Right renal cortex interstitium (tissue), 3 donors: ENCODE results near the gene GPR171. TPM values are rescaled to one million over a fixed set of nuclear protein-coding genes. Genes with fewer than 3 reads are reported as not detected.

Experiments
- DNase-seq, 3 donors: peaks; one replicate each; pipeline ENCODE4 v3.0.0-alpha.2; 2013; ENCODE audit warnings: low read depth in 3 of 3, low spot score in 2 of 3
- polyA plus RNA-seq, 3 donors: library from polyadenylated mRNA; unstranded; fragments of 120-200 nt; gene quantifications; one replicate each; pipeline ENCODE4 v1.2.1, GENCODE V29; 2013; ENCODE audit not compliant: insufficient read length in 3 of 3

GPR171 gene
- polyA plus RNA-seq, 3 donors: 0.12 TPM; not detected in 2

DNA sequence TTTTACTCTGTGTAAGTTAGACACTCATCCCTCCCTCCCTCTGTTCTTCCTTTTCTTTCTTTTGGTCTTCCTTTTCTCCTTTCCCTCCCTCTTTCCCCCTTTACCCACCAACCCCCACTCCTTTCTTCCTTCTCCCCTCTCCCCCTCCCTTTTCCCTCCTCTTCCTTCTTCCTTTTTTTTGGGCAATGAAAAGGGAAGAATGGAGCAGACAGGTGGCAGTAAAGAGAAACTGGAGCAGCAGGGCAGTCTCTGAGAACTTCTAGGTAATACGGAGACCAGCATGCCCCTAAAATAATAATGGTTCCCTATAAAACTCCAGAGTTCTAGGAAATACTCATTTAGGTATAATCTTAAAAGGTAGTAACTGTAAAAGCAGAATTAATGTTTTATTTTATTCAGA lies 11.4 kb upstream of the GPR171 start:
- DNase-seq: no peak

GRCh38 chr3:151213881-151214280 lies 10.9 kb upstream of the GPR171 start:
- DNase-seq: no peak

- DNase-seq: no peak
Measured at GRCh38 chr3:151213151-151213550, 10.1 kb upstream of the GPR171 start.

GRCh38 chr3:151210676-151211381 lies 7.8 kb upstream of the GPR171 start:
- no peak for DNase-seq

DNA sequence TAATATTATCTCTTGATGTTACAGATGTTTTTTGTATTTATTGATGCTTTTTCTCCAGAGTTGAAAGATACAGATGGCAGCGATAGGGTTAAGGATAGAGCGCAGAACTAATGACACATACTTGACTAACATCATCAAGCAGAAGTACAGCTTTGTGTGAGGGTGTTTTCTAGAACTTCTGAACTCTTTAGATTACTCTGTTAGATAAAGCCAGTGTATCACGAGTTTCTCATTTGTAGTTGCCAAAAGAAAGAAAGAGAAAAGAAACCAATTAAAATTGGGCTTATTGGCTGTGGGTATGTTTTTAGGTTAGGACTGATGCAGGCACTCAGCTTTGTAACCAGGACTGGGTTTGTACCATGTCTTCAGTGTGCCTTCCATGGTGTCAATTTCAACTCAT lies 6.6 kb upstream of the GPR171 start:
- DNase-seq: no peak

- DNase-seq: no peak
Measured at GRCh38 chr3:151206201-151206600, 3.2 kb upstream of the GPR171 start.

DNA sequence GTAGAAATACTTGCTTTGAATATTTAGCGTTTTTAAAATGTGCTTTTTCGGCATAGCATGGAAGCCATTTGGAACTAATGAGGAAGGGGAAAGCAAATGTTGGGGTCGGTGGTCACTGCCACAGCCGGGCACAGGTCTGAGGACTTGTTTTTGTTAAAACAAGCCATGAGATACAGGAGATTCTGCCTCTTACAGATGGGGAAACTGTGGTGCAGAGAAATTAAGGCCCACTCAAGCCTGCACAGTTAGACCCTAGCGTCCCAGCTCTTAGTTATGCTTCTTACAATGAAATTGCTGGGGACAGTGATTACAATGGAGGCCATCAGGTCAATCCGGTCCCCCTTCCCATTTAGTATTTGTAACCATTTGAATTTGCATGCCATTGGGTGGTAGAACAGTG lies 2.5 kb upstream of the GPR171 start:
- no peak for DNase-seq

DNA sequence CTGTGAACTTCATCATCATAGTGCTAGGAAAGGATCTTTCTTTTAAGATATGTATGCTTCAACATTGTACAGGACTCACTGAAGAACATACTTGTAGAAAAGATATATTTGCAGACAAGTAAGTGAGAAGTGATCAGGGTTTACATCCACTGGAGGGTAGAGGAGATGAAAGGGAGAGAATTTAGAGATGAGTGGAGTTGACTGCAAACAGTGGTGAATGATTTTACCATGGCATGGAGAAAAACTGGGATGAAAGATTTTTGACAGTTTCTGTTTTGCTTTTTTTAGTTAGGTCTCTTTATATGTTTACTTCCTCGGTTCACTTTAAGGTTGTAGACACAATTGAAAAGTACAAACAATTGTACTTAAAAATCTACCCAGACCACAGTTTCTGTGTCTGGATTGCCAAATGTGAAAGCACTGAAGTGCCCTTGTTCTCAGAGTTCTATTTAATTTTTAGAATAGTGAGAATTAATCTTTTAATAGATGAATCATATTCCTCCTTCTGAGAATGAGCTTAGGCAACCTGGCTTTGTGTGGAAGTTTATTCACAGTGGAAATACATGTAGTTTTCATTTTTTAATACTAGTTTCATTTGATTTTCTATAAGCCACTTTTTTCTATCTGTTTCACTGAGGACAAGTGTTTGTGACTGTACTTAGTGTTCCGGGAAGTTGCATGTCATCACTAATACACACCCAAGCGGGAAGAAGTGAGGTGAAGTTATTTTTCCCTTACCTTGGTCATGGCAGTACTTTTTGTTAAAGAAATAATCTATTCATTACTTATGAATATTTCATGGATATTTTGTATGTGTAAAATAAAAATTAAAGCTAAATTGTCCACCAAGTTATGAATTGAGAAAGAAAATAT lies 1.8 kb upstream of the GPR171 start:
- no peak for DNase-seq

DNA sequence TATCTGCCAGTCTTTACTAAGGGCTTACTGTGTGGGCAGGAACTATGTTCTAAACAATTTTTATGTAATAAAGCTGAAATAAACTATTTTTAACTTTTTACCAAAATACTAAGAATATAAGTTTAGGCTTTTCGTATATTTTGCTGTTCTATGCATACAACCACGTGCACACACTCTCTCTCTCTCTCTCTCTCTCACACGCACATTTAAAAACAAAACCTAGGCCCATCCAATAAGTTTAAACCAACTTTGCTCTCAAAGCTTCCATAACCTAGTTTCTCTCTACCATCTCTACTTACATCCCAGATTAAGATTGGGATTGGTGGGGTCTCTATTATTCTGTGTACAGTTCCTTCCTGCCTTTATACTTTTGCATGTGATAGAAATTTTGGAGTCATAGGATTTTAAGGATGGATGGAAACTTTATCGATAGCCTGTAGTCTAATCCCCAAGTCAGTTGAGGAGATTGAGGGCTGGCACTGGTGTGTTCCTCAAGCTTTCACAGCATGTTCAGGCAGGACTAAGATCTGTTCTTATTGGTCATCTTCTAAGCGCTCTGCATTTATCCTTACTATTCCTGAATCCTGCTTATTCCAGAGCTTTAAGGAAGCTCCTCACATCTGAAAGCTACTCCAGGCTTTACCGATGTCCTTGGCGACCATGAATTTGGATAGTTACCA lies 1.8 kb downstream of the GPR171 start:
- no peak for DNase-seq

DNA sequence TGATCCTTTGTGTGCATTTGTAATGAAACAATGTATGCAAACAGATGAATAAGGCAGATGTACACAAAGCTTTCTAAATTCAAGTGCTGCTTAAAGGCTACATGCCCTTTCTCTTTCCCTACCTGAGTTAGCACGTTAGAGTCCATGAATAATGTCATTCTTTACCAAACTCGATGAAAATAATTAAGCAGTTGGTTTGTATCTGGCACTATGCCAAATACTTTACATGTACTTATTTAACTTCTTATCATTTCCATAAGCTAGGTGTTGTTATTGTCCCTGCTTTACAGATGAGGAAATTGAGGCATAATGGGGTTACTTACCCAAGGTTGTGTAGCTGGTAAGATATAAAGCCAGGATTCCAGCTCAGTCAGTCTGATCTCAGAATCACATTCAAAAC lies 2.4 kb downstream of the GPR171 start:
- DNase-seq: no peak

DNA sequence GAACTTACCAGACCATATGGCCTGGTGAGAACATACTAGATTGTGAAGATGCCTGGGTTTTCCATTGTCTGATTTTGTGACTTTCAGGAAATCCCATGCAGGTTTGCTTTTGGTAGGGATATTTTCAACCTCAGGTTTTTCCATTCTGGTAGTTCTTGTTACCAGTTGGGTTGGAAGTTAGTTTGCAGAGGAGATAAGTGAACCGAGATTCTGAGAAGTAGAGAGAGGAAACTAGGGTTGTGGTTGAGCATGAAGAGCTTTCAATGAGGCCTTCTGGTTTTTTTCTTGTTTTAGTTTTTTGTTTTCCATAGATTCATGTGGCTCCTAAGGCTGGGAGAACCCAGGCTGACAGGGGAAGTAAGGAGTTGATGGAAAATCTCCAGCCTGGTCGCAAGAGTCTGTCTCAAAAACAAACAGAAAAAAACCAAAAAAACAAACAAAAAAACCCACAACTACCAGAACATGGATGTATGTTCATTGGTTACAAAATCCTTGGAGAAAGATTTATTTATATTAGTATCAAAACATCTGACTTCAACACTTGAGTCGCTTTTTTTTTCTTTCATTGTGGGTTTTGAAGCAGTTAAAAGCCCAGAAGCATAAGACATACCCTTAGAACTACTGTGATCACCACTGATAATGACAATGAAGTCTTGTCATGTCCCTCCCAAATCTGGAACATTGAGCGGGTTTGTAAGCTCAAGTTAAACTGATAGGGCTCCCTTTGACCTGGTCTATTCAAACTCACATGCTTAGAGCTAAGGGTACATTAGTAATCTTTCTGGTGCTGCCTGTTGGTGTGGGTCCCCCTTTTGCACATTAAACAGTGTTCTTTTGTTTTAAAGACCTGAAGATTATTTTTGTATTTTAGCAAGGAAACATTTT lies 3.2 kb downstream of the GPR171 start:
- no peak for DNase-seq

DNA sequence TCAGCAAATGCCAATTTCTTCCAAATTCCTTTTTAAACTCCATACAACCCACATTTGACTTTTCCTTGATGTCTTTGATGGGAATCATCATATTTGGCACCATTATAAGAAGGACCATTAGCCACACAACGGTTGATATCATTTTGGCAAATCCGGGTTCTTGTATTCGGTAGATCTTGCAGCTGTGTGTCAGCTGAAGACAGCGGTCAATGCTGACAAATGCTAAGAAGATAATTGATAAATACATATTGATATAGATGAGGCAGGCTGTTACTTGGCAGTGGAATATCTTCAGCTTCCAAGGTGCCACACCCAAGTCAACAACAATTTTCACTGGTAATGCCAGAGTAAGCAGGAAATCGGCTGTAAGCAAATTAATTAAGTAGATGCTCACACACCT lies 4.2 kb downstream of the GPR171 start:
- DNase-seq: no peak

DNA sequence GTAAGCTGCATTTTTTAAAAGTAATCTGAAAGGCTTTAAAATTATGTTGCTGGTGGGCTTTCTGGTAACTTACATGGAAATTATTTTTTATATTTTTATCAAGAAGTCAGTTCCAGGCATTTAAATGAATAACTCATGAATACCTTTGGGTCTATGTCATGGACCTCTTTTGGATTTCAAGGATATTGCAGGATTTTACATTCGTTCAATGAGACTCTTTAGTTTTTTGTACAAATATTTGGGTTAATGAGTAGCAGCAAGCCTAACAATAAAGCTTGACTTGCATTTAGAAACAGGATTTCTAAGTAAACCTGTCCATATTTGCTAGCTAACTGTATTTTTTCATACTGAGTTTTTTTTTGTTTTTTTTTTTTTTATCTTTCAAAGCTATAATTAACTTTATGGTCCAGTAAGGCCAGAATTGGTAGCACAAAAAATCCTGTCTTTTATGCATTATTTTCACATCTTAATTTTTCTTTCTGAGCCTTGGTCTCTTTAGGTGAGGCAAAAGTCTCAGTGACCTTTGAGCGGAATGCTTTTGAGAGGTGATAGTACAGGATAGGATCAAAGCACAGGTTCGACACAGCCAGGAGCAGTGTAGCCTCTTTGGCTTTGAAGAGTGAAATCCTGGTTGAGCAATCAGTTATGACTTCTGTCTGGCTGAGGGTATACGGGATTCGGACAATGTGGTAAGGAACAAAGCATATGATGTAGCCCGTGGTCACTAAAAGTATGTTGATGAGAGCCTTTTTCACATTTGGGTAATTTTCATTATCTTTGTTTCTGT lies 4.8 kb downstream of the GPR171 start:
- DNase-seq: no peak

GRCh38 chr3:151197228-151197627 lies 5.8 kb downstream of the GPR171 start:
- no peak for DNase-seq

- DNase-seq: no peak
Measured at GRCh38 chr3:151196434-151196833, 6.6 kb downstream of the GPR171 start.

DNA sequence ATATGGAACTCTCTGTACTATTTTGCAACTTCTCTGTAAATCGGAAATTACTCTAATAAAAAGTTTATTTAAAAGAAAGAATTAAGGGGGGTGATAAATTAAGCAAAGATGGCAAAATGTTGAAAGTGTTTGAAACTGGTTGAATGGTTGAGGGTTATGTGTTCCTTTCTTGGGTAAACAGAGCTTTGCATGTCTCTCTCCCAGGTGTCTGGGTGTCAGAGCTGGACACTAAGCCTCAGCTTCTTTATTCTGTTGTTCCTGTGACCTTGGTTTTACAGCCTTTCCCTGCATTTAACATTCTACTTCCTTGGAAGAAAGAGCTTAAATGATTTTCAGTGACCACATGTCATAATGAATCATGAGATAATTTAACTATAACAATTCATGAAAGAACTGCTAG lies 7.2 kb downstream of the GPR171 start:
- DNase-seq: no peak

DNA sequence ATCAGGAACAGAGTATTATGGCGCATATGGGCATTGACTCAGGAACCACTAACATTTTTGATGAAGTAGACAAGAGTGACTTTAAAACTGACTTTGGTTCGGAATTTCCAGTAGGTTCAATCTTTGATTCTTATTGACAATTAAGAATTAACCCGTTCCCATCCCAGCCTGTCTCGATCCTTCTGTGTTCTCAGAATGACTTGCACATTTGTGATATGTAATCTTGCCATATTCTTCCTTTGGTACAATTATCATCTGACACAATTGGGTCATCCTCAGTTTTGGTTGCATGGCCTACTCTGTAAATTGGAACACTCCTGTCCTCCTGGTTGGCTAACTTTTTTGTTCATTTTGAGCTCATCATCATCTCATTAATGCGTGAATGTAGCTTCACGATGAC lies 10.5 kb downstream of the GPR171 start:
- DNase-seq: no peak

DNA sequence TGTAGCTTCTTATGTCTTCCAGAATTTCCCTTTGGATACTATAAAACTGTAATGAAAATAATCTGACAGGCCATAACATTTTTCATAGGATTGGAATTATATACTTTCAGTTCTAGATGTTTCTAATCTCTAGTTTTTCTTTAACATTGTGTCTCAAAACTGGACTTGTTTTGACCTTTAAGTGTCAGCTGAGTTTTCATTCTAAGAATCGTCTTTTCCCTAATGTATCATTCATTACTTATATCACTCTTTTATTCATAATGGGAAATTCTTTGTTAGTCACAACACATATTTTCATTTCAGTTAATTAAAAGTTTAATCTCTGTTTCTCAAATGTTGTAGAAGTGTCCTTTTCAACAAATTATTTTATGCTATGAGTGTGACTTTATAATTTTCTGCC lies 11.9 kb downstream of the GPR171 start:
- no peak for DNase-seq

DNA sequence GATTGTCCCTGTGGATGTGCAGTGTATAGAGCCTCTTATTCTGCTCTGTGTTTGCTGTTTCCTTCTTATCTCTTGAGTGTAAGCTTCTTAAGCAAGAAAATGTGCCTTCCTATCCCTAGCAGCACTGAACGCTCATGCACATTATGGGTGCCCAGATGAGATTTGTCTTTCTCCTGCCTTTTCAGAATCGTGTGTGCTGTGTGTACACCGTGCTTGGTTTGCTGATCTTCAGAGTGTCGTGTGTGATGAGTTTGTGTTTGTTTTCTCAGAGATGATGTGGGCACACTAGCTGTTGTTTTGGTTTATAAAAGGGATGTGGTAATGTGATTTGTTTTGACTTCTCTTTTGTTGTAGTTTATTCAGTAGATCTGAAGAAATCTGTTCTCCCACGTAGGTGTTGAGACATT lies 19.7 kb downstream of the GPR171 start:
- DNase-seq: no peak
